ENCODE results near the gene ST3GAL6.

GRCh38 chr3:98801043-98801747 is 38.1 kb downstream of the ST3GAL6 start:
- TF ChIP-seq, protein P1, sequence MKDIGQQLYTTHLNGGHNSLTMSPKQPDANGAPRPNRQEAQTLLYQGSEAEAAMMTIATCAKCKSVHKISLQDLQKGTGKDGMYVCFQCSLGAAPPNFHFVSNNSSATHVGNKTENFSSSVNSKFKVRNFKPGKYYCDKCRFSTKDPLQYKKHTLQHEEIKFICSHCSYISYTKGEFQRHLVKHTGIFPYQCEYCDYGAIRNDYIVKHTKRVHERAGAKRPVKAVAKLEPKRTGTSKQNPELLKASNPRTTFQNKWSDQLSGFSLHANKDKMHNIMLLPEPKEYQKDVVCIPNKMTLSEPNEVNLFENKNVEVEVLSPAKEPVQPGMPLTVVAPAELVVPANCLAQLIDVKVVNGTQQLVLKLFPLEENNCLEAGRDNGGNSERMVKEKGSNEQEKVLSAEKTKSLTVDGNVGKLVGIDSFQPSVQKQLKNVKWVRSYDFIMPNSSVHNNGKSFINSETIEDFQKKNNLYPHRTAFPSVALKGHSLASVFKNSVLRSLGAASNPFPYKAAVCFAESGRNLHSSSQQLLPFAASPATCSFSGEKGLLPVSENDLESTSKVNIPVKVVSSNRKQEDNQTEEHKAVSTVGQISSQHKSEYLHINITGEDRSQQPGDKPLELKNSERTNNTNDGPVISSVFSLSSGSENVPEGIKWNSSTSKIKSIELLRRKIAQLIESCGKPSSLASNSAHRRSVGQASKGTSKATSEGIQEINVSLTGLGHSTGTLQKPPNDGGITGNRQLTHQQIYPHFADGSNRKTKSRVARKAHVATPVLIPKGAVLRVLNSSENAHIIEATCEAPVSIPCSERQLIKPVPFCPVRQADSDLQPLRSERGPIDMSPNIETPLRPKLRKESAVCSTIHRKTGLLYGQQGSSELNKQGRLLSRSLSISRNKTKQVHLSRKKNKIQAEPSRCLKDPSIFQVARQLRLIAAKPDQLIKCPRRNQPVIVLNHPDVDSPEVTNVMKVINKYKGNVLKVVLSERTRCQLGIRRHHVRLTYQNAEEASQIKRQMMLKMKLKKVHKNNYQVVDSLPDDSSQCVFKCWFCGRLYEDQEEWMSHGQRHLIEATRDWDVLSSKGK (CRISPR knock-in tag; IDR thresholded peaks at IDR 0.05): no peak
- TF ChIP-seq MYC (IDR thresholded peaks at IDR 0.05; ENCODE audit: low read depth, low read length) (no peak), MYC (CRISPR knock-in tag; IDR thresholded peaks at IDR 0.05; ENCODE audit: borderline replicate concordance, low read depth) (no peak)

Data from K562 (cell line).